IMR-90 (cell line): Measurements from ENCODE around the gene TSPAN8. TPM values are rescaled to one million over a fixed set of nuclear protein-coding genes. Genes with fewer than 3 reads are reported as not detected.

Experiments used
- ATAC-seq: fragments of 200-7000 bp; cut with Tn5 transposase; 2 replicates; pipeline ENCODE4 v1.9.1; 2020; ENCODE audit warnings: low read depth, mild to moderate bottlenecking, moderate library complexity
- BruUV-seq: library from RNA; stranded (reverse); fragments of 400-500 nt; replicated peaks from 2 replicates; lab custom pipeline; 2021; lab: Mats Ljungman, UMichigan
- CTCF ChIA-PET: fragments of 300-600 bp; formaldehyde crosslinking; extraction: SDS; loops from one replicate; lab custom pipeline; 2021; ENCODE audit warnings: antibody characterized with exemption; lab: Yijun Ruan, JAX
- POLR2A ChIA-PET: fragments of 300-600 bp; sonication (Branson Sonifier 250); formaldehyde crosslinking; loops from one replicate; lab custom pipeline; 2022; ENCODE audit warnings: antibody characterized with exemption; ENCODE audit not compliant: unreplicated experiment; lab: Charles Lee
- DNase-seq: peaks from one replicate; pipeline ENCODE4 v3.0.0; 2013
- H2AFZ ChIP-seq: replicated peaks from 2 replicates; pipeline ENCODE3; 2013; ENCODE audit warnings: low read length, mild to moderate bottlenecking; ENCODE audit not compliant: poor library complexity
- H2AK5ac ChIP-seq: 2 replicates; pipeline ENCODE4 v1.6.1; 2013; ENCODE audit warnings: low read depth, low read length, inconsistent platforms
- H2AK9ac ChIP-seq: replicated peaks from 2 replicates; pipeline ENCODE3; 2013; ENCODE audit warnings: mild to moderate bottlenecking, low read depth, low read length, moderate library complexity; ENCODE audit not compliant: poor library complexity
- H2BK120ac ChIP-seq: 2 replicates; pipeline ENCODE4 v1.6.1; 2013; ENCODE audit warnings: low read depth, low read length, inconsistent platforms
- H2BK15ac ChIP-seq: 3 replicates; pipeline ENCODE4 v1.6.1; 2013; ENCODE audit warnings: low read depth, low read length, inconsistent platforms
- H2BK20ac ChIP-seq: 2 replicates; pipeline ENCODE4 v1.6.1; 2013; ENCODE audit warnings: low read depth, mild to moderate bottlenecking, inconsistent platforms, low read length, moderate library complexity
- H2BK5ac ChIP-seq: 2 replicates; pipeline ENCODE4 v1.6.1; 2013; ENCODE audit warnings: mild to moderate bottlenecking, low read depth, low read length, inconsistent platforms; ENCODE audit not compliant: poor library complexity, severe bottlenecking
- H3K14ac ChIP-seq: replicated peaks from 2 replicates; pipeline ENCODE4 v1.6.1; 2013; ENCODE audit warnings: low read depth, low read length, inconsistent platforms
- H3K18ac ChIP-seq: 2 replicates; pipeline ENCODE4 v1.6.1; 2013; ENCODE audit warnings: low read depth, low read length, control low read depth
- H3K23ac ChIP-seq: 2 replicates; pipeline ENCODE4 v1.6.1; 2013; ENCODE audit warnings: low read depth, low read length, inconsistent platforms
- H3K27ac ChIP-seq: 2 replicates; pipeline ENCODE4 v1.5.1; 2013; ENCODE audit warnings: mild to moderate bottlenecking, control low read depth, low read length; ENCODE audit not compliant: insufficient read depth
- H3K27me3 ChIP-seq: 2 replicates; pipeline ENCODE4 v1.6.1; 2013; ENCODE audit warnings: low read length; ENCODE audit not compliant: control insufficient read depth, insufficient read depth
- H3K36me3 ChIP-seq: 2 replicates; pipeline ENCODE4 v1.6.1; 2013; ENCODE audit warnings: low read length, mixed read lengths; ENCODE audit not compliant: control insufficient read depth, insufficient read depth
- H3K4ac ChIP-seq: 2 replicates; pipeline ENCODE4 v1.6.1; 2013; ENCODE audit warnings: low read depth, low read length, inconsistent platforms
- H3K4me1 ChIP-seq: 2 replicates; pipeline ENCODE4 v1.6.1; 2013; ENCODE audit warnings: low read length, mixed read lengths; ENCODE audit not compliant: control insufficient read depth, insufficient read depth
- H3K4me2 ChIP-seq: 2 replicates; pipeline ENCODE4 v1.6.1; 2013; ENCODE audit warnings: low read depth, mild to moderate bottlenecking, control low read depth, low read length, moderate library complexity
- H3K4me3 ChIP-seq: 2 replicates; pipeline ENCODE4 v1.5.1; 2013; ENCODE audit warnings: low read depth, mild to moderate bottlenecking, control low read depth, low read length, moderate library complexity; ENCODE audit not compliant: insufficient read depth
- H3K56ac ChIP-seq: 2 replicates; pipeline ENCODE4 v1.6.1; 2013; ENCODE audit warnings: low read length, inconsistent platforms; ENCODE audit not compliant: insufficient read depth; ENCODE audit errors: extremely low read depth
- H3K79me1 ChIP-seq, 2 experiments: 2 replicates each; pipeline ENCODE4 v1.6.1; 2013; ENCODE audit warnings: low read length in 2 of 2, inconsistent platforms in 1 of 2, low read depth in 1 of 2
- H3K9ac ChIP-seq: 2 replicates; pipeline ENCODE4 v1.6.1; 2013; ENCODE audit warnings: low read depth, low read length, control low read depth
- H3K9me1 ChIP-seq: 2 replicates; pipeline ENCODE4 v1.6.1; 2013; ENCODE audit warnings: low read length, inconsistent platforms; ENCODE audit not compliant: insufficient read depth
- H3K9me3 ChIP-seq: 2 replicates; pipeline ENCODE4 v1.6.1; 2013; ENCODE audit warnings: low read length; ENCODE audit not compliant: control insufficient read depth, insufficient read depth
- H4K20me1 ChIP-seq: 2 replicates; pipeline ENCODE4 v1.6.1; 2013; ENCODE audit warnings: low read length, inconsistent platforms; ENCODE audit not compliant: insufficient read depth
- H4K5ac ChIP-seq: 2 replicates; pipeline ENCODE4 v1.6.1; 2013; ENCODE audit warnings: mild to moderate bottlenecking, low read depth, low read length, control low read depth
- H4K8ac ChIP-seq, 2 experiments: 2 replicates each; pipeline ENCODE4 v1.6.1; 2013; ENCODE audit warnings: low read depth in 2 of 2, low read length in 2 of 2, control low read depth in 1 of 2, inconsistent platforms in 1 of 2
- H4K91ac ChIP-seq: 2 replicates; pipeline ENCODE4 v1.6.1; 2013; ENCODE audit warnings: low read depth, low read length, inconsistent platforms; ENCODE audit not compliant: insufficient read depth
- BHLHE40 ChIP-seq: fragments of 150-350 bp; IDR thresholded peaks from 2 replicates; pipeline ENCODE4 v1.6.1; 2016; ENCODE audit warnings: mild to moderate bottlenecking, low read depth, low read length
- CEBPB ChIP-seq: IDR thresholded peaks from 2 replicates; pipeline ENCODE4 v1.6.1; 2012; ENCODE audit warnings: low read depth, low read length, improper control_type of control experiment
- CHD1 ChIP-seq: IDR thresholded peaks from 2 replicates; pipeline ENCODE4 v1.6.1; 2012; ENCODE audit warnings: low read depth, low read length, improper control_type of control experiment
- CTCF ChIP-seq: conservative IDR thresholded peaks from 2 replicates; pipeline ENCODE4 v1.5.1; 2012; ENCODE audit warnings: mild to moderate bottlenecking, low read depth, low read length, improper control_type of control experiment
- FOS ChIP-seq: fragments of 150-350 bp; IDR thresholded peaks from 2 replicates; pipeline ENCODE4 v1.6.1; 2016; ENCODE audit warnings: low read depth, low read length
- MAFK ChIP-seq: IDR thresholded peaks from 2 replicates; pipeline ENCODE4 v1.6.1; 2012; ENCODE audit warnings: low read depth, low read length, improper control_type of control experiment
- MAZ ChIP-seq: IDR thresholded peaks from 2 replicates; pipeline ENCODE4 v1.6.1; 2012; ENCODE audit warnings: low read depth, mild to moderate bottlenecking, low read length, improper control_type of control experiment, moderate library complexity, borderline replicate concordance
- MXI1 ChIP-seq: IDR thresholded peaks from 2 replicates; pipeline ENCODE4 v1.6.1; 2012; ENCODE audit warnings: low read depth, mild to moderate bottlenecking, low read length, moderate library complexity, borderline replicate concordance
- NFE2L2 ChIP-seq: fragments of 150-350 bp; IDR thresholded peaks from 2 replicates; pipeline ENCODE4 v1.6.1; 2016; ENCODE audit warnings: low read depth, mild to moderate bottlenecking, low read length
- POLR2A ChIP-seq: IDR thresholded peaks from 2 replicates; pipeline ENCODE4 v1.6.1; 2012; ENCODE audit warnings: mild to moderate bottlenecking, low read depth, low read length
- RAD21 ChIP-seq: IDR thresholded peaks from 2 replicates; pipeline ENCODE4 v1.6.1; 2012; ENCODE audit warnings: low read length, improper control_type of control experiment
- RCOR1 ChIP-seq: IDR thresholded peaks from 2 replicates; pipeline ENCODE4 v1.6.1; 2012; ENCODE audit warnings: mild to moderate bottlenecking, low read length, improper control_type of control experiment; ENCODE audit not compliant: insufficient replicate concordance
- RFX5 ChIP-seq: IDR thresholded peaks from 2 replicates; pipeline ENCODE4 v1.8.0; 2012; ENCODE audit warnings: low read depth, mild to moderate bottlenecking, low read length, moderate library complexity
- SMC3 ChIP-seq: fragments of 150-350 bp; IDR thresholded peaks from 2 replicates; pipeline ENCODE4 v1.6.1; 2016; ENCODE audit warnings: low read depth, mild to moderate bottlenecking, antibody characterized with exemption, low read length, moderate library complexity
- WGBS, 2 experiments: methylation state at CpG; one replicate each; pipeline versions ENCODE4 v1.1.5 to v1.1.7; 2013; ENCODE audit warnings: missing lambda C conversion rate in 2 of 2; ENCODE audit not compliant: insufficient read length in 1 of 2; ENCODE audit errors: extremely low coverage in 2 of 2; 5-methylcytosine and 5-hydroxymethylcytosine counted together
- dilution Hi-C: fragments of 300-500 bp; cut with HindIII; formaldehyde crosslinking; loops from one replicate; pipeline ENCODE4 v1.14.3; 2018; ENCODE audit warnings: low sequenced_read_pairs; ENCODE audit not compliant: unreplicated experiment
- in situ Hi-C: fragments of 300-500 bp; cut with MboI; formaldehyde crosslinking; loops from 3 replicates; pipeline ENCODE4 v1.14.3; 2019; ENCODE audit warnings: low sequenced_read_pairs, inconsistent platforms, mixed read lengths
- intact Hi-C: fragments of 100-400 bp; cut with micrococcal nuclease; formaldehyde crosslinking; loops from 2 replicates; pipeline ENCODE4 v1.10.0; 2022
- polyA plus RNA-seq, 3 experiments: library from polyadenylated mRNA; depleted of rRNA; stranded (reverse); fragments of >200 nt; gene quantifications; 2 replicates each; pipeline ENCODE4 v1.2.3, GENCODE V29; 2012; ENCODE audit warnings: low replicate concordance in 1 of 3
- total RNA-seq: library from RNA; depleted of rRNA; stranded (reverse); fragments of >200 nt; gene quantifications from 2 replicates; pipeline ENCODE4 v1.2.3, GENCODE V29; 2012
- TF ChIP-seq, protein P1 (sequence below): fragments of 150-350 bp; IDR thresholded peaks from 2 replicates; pipeline ENCODE4 v1.6.1; 2016; ENCODE audit warnings: low read depth, mild to moderate bottlenecking, low read length, moderate library complexity, borderline replicate concordance
- TF ChIP-seq, protein P2 (sequence below): fragments of 150-350 bp; IDR thresholded peaks from 2 replicates; pipeline ENCODE4 v1.6.1; 2017; ENCODE audit warnings: mild to moderate bottlenecking, antibody characterized with exemption, low read length, low read depth

The TSPAN8 gene
- total and polyA plus RNA-seq, 2 of the 4 experiments (the other 2 are of a cell fraction) = not detected

- Histone ChIP-seq H4K91ac (no peak overlapping the region), H2BK20ac (no peak overlapping the region), H3K56ac (no peak overlapping the region), H3K27ac (no peak overlapping the region), H2AFZ (no peak overlapping the region), H4K20me1 (no peaks in the 10 kb centered on the region), H2BK120ac (no peak overlapping the region), H3K9me1 (no peaks in the 10 kb centered on the region), H2BK15ac (no peak overlapping the region), H3K4ac (no peak overlapping the region), H3K79me1 (no peaks in the 10 kb centered on the region), H3K9ac (no peak overlapping the region), H3K4me1 (no peaks in the 10 kb centered on the region), H3K27me3 (no peaks in the 10 kb centered on the region), H2BK5ac (no peak overlapping the region), H3K4me2 (no peak overlapping the region), H3K4me3 (no peak overlapping the region), H2AK9ac (no peak overlapping the region), H2AK5ac (no peak overlapping the region), H4K8ac (no peak overlapping the region), H3K23ac (no peak overlapping the region), H4K5ac (no peak overlapping the region), H3K36me3 (no peaks in the 10 kb centered on the region), H3K14ac (no peak overlapping the region), H3K9me3 (peaks cover 2% of the 10 kb centered on the region; the same call in 1 of the 2 replicates), H3K18ac (no peak overlapping the region)
- ATAC-seq = no peak
- ChIA-PET POLR2A (no interaction called here), CTCF (no interaction called here)
- TF ChIP-seq CHD1 (no peak), POLR2A (no peak), RCOR1 (no peak), CEBPB (no peak), RFX5 (no peak), NFE2L2 (no peak), BHLHE40 (no peak), FOS (no peak), RAD21 (no peak), MAZ (no peak), MXI1 (no peak), SMC3 (no peak), CTCF (no peak), MAFK (no peak)
- TF ChIP-seq, protein P1, sequence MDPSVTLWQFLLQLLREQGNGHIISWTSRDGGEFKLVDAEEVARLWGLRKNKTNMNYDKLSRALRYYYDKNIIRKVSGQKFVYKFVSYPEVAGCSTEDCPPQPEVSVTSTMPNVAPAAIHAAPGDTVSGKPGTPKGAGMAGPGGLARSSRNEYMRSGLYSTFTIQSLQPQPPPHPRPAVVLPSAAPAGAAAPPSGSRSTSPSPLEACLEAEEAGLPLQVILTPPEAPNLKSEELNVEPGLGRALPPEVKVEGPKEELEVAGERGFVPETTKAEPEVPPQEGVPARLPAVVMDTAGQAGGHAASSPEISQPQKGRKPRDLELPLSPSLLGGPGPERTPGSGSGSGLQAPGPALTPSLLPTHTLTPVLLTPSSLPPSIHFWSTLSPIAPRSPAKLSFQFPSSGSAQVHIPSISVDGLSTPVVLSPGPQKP = no peak
- TF ChIP-seq, protein P2, sequence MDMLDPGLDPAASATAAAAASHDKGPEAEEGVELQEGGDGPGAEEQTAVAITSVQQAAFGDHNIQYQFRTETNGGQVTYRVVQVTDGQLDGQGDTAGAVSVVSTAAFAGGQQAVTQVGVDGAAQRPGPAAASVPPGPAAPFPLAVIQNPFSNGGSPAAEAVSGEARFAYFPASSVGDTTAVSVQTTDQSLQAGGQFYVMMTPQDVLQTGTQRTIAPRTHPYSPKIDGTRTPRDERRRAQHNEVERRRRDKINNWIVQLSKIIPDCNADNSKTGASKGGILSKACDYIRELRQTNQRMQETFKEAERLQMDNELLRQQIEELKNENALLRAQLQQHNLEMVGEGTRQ = no peak
- no TSS peak for BruUV-seq
- DNase-seq = no peak
- dilution Hi-C loops = no loop called here
- WGBS, 2 experiments = no CpG with 5 or more reads among the region's 3 CpGs
- intact Hi-C loops = no loop called here
- in situ Hi-C loops = no loop called here
Observed at GRCh38 chr12:71138011-71138410, 19.8 kb downstream of the TSPAN8 start.
